Nephron (organoid): ENCODE results near the gene DENND11.

Experiments
- H3K27ac Mint-ChIP-seq, 3 experiments: 2 replicates each; pipeline ENCODE4 v1.8.0; 2020; ENCODE audit warnings: mixed read lengths in 3 of 3, mild to moderate bottlenecking in 2 of 3, moderate library complexity in 1 of 3
- H3K27me3 Mint-ChIP-seq: 2 replicates; pipeline ENCODE4 v1.8.0; 2021; ENCODE audit warnings: low read depth, mild to moderate bottlenecking, moderate library complexity, mixed read lengths
- H3K36me3 Mint-ChIP-seq: 2 replicates; pipeline ENCODE4 v1.8.0; 2020; ENCODE audit warnings: low read depth, mixed read lengths
- H3K4me1 Mint-ChIP-seq: 2 replicates; pipeline ENCODE4 v1.8.0; 2020; ENCODE audit warnings: mixed read lengths
- H3K4me3 Mint-ChIP-seq, 3 experiments: 2 replicates each; pipeline ENCODE4 v1.8.0; 2020; ENCODE audit warnings: mild to moderate bottlenecking in 3 of 3, mixed read lengths in 3 of 3, moderate library complexity in 2 of 3
- H3K9me3 Mint-ChIP-seq: 2 replicates; pipeline ENCODE4 v1.8.0; 2020; ENCODE audit warnings: mixed read lengths
- CTCF ChIP-seq, 3 experiments: fragments of 200-600 bp; sonication (generic); IDR thresholded peaks; one replicate each; pipeline ENCODE4 v1.5.0; 2021; ENCODE audit warnings: antibody characterized with exemption in 3 of 3; ENCODE audit not compliant: unreplicated experiment in 3 of 3

Gene DENND11

GRCh38 chr7:141738592-141739013, 36.6 kb upstream of the DENND11 start:
- Mint-ChIP-seq H3K36me3 (peaks cover 29% of the 10 kb centered on the region), H3K27me3 (no peaks in the 10 kb centered on the region), H3K4me1 (peaks cover 22% of the 10 kb centered on the region), H3K4me3 (peak overlapping the region; percentile 98 to 99 (median 98)), H3K9me3 (no peaks in the 10 kb centered on the region), H3K27ac (peak overlapping the region; percentile 88 to 97 (median 97))
- no peak for TF ChIP-seq CTCF (IDR thresholded peaks at IDR 0.05; ENCODE audit: unreplicated experiment in 3 of 3)

DNA sequence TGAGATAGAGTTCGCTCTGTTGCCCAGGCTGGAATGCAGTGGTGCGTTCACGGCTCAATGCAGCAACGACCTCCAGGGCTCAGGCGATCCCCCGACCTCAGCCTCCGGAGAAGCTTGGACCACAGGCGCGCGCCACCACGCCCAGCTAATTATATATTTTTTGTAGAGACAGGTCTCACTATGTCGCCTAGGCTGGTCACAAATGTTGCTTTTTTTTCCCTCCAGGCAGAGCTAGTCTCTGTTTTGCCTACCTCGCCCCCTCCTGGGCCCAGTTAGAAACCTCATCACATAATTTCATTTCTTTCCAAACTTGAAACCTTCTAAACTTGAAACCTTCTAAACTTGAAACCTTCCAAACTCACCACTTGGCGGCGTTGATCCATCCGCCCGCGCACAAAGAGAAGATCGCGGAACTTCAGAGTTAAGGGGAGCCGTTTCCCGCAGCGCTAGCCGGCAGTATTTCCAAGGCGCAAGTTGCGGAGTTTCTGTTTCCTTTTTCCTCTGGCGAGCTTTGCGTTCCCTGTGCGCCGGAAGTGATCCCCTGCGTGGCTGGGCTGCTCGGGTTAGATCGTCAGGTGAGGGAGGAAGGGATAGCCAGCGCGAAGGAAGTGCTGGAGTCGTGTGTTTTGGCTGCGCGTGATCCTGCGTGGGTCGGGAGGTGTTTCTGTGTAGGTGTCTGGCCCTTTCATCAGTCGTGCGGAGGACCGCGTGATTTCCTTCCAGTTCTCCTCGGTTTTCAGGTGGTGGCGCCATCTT, 36.0 kb upstream of the DENND11 start, which contains the start of gene SSBP1:
Gene SSBP1, plus strand, starts transcription at position 523 of the 756 bp plus-strand sequence. CDS start 809 bp downstream, outside the sequence.
- Mint-ChIP-seq H3K4me1 (peaks cover 22% of the 10 kb centered on the region), H3K4me3 (peak within 1 kb of the TSS; percentile 98 to 99 (median 98)), H3K27me3 (no peaks in the 10 kb centered on the region), H3K36me3 (peaks cover 23% of the 10 kb centered on the region), H3K27ac (peak within 1 kb of the TSS; percentile 88 to 97 (median 97)), H3K9me3 (no peaks in the 10 kb centered on the region)
- peak; percentile 74 to 89 (median 82) for TF ChIP-seq CTCF (IDR thresholded peaks at IDR 0.05; ENCODE audit: unreplicated experiment in 3 of 3)

- peaks cover 18% of the 10 kb centered on the region for H3K36me3 Mint-ChIP-seq
- H3K27ac Mint-ChIP-seq: peak overlapping the region; percentile 88 to 97 (median 97)
- H3K4me1 Mint-ChIP-seq: peaks cover 22% of the 10 kb centered on the region
- H3K4me3 Mint-ChIP-seq: peak overlapping the region; percentile 98 to 99 (median 98)
- TF ChIP-seq CTCF (IDR thresholded peaks at IDR 0.05; ENCODE audit: unreplicated experiment in 3 of 3): no peak
- H3K27me3 Mint-ChIP-seq: no peaks in the 10 kb centered on the region
- H3K9me3 Mint-ChIP-seq: no peaks in the 10 kb centered on the region
Measured at GRCh38 chr7:141737118-141737835, 35.3 kb upstream of the DENND11 start.

DNA sequence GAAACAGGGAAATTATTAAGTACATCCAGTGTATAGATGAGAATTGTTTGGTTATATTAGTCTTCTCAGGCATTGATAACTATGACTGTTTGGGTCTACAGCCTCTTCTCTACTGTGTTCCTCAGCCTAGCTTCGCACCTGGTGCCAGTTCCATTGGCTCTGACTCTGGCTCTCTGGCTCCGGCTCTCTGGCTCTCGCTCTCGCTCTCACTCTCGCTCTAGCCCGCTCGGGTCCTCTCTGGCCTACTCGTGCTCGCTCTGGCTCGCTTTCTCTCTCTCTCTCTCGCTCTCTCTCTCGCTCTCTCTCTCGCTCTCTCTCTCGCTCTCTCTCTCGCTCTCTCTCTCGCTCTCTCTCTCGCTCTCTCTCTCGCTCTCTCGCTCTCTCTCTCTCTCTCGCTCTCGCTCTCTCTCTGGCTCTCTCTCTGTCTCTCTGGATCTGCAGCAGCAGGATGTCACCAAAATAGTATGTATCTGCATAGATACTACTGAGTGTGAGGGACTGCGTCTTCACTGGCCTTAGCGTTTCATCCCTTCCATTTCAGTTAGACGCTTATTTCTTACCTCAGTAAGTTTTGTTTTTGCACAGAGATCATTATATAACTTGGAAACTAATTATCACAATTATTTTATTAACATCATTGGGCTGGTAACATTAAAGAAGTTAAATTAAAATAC, 29.6 kb upstream of the DENND11 start:
- H3K27me3 Mint-ChIP-seq: peaks cover 5% of the 10 kb centered on the region

DNA sequence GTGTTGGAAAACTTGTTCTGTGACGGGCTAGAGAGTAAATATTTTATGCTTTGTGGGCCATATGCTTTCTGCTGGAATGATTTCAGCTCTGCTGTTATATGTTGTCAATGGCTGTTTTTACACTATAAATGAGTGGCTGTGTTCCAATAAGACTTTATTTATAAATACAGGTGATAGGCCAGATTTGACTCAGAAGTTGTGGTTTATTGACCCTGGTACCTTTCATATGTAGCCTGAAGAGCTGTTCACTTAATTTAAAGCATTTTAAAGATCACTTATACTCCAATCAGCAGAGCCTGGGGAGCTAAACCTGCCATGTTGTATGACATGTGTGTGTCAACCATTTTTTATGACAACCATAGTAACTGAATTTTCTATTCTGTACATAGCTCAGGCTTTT, 27.1 kb upstream of the DENND11 start:
- H3K9me3 Mint-ChIP-seq: no peaks in the 10 kb centered on the region
- no peak overlapping the region for H3K27ac Mint-ChIP-seq
- TF ChIP-seq CTCF (IDR thresholded peaks at IDR 0.05; ENCODE audit: unreplicated experiment in 3 of 3): no peak
- H3K4me3 Mint-ChIP-seq: no peak overlapping the region
- H3K27me3 Mint-ChIP-seq: peaks cover 5% of the 10 kb centered on the region
- no peaks in the 10 kb centered on the region for H3K4me1 Mint-ChIP-seq
- H3K36me3 Mint-ChIP-seq: no peaks in the 10 kb centered on the region

More for the DNA sequence above, 29.6 kb upstream of the DENND11 start:
- Mint-ChIP-seq H3K4me1 (no peaks in the 10 kb centered on the region), H3K27ac (no peak overlapping the region), H3K36me3 (no peaks in the 10 kb centered on the region), H3K4me3 (no peak overlapping the region), H3K9me3 (no peaks in the 10 kb centered on the region)
- no peak for TF ChIP-seq CTCF (IDR thresholded peaks at IDR 0.05; ENCODE audit: unreplicated experiment in 3 of 3)
